IPS-15b (cell line): ENCODE results near the gene MCM5.

Experiments
- H3K27me3 ChIP-seq: one replicate; pipeline ENCODE4 v1.6.1; 2013; ENCODE audit warnings: low read length; ENCODE audit not compliant: control insufficient read depth, insufficient read depth
- H3K36me3 ChIP-seq: one replicate; pipeline ENCODE4 v1.6.1; 2013; ENCODE audit warnings: low read length; ENCODE audit not compliant: control insufficient read depth, insufficient read depth
- H3K4me1 ChIP-seq: one replicate; pipeline ENCODE4 v1.6.1; 2013; ENCODE audit warnings: mild to moderate bottlenecking, low read length; ENCODE audit not compliant: control insufficient read depth, insufficient read depth
- H3K4me3 ChIP-seq: one replicate; pipeline ENCODE4 v1.5.1; 2013; ENCODE audit warnings: low read depth, low read length
- H3K9ac ChIP-seq: one replicate; pipeline ENCODE4 v1.6.1; 2013; ENCODE audit warnings: low read depth, mild to moderate bottlenecking, low read length
- H3K9me3 ChIP-seq: one replicate; pipeline ENCODE4 v1.6.1; 2013; ENCODE audit warnings: mild to moderate bottlenecking, low read length; ENCODE audit not compliant: control insufficient read depth, insufficient read depth

MCM5 gene

DNA sequence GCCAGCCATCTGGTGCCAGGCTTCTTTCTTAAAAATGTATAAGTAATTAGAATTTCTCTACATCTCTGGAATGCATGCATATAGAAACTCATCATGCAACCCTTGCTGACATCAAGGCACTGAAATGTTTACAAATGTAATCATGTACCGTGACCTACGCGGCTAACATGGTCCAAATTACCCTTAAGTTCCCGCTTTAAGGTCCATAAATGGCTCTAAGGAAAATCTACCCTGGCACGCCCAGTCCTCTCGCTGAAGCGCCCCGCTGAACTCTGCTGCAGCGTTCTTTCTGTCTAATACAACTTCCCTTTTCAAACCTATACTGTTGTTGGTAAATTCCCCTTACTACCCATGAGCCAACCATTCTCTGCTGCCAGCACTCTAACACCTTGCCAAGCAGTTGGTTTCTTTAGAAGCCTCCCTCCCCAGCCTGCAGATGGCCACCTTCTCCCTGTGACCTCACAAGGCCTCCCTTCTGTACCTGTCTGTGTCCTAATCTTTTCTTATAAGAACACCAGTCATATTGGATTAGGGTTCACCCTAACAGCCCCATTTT lies 32.5 kb upstream of the MCM5 start:
- H3K9me3 ChIP-seq: no peaks in the 10 kb centered on the region
- no peak overlapping the region for H3K9ac ChIP-seq
- no peaks in the 10 kb centered on the region for H3K36me3 ChIP-seq
- peaks cover 8% of the 10 kb centered on the region for H3K4me1 ChIP-seq
- H3K4me3 ChIP-seq: no peak overlapping the region
- H3K27me3 ChIP-seq: no peaks in the 10 kb centered on the region

DNA sequence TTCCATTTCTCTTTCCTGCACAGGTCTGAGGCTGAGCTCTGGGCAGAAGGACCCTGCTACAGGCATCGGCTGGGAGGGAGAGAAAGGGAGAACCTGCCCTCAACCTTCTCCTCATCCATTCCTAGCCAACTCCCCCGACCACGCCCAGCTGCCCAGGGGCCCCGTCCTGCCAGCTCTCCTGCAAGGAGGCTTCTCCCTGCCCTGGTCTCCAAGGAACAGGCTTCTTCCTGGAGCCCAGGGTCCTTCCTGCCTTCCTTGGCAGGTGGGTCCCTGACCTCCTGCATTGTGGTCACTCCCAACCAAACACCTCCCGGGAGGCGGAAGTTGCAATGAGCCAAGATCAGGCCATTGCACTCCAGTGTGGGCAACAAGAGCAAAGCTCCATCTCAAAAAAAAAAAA lies 31.6 kb upstream of the MCM5 start:
- no peak overlapping the region for H3K9ac ChIP-seq
- H3K4me1 ChIP-seq: peaks cover 8% of the 10 kb centered on the region
- no peaks in the 10 kb centered on the region for H3K9me3 ChIP-seq
- H3K36me3 ChIP-seq: no peaks in the 10 kb centered on the region
- H3K27me3 ChIP-seq: no peaks in the 10 kb centered on the region
- no peak overlapping the region for H3K4me3 ChIP-seq

GRCh38 chr22:35369996-35370395 lies 29.9 kb upstream of the MCM5 start:
- Histone ChIP-seq H3K9me3 (no peaks in the 10 kb centered on the region), H3K36me3 (no peaks in the 10 kb centered on the region), H3K4me3 (no peak overlapping the region), H3K27me3 (no peaks in the 10 kb centered on the region), H3K4me1 (peaks cover 8% of the 10 kb centered on the region), H3K9ac (no peak overlapping the region)

DNA sequence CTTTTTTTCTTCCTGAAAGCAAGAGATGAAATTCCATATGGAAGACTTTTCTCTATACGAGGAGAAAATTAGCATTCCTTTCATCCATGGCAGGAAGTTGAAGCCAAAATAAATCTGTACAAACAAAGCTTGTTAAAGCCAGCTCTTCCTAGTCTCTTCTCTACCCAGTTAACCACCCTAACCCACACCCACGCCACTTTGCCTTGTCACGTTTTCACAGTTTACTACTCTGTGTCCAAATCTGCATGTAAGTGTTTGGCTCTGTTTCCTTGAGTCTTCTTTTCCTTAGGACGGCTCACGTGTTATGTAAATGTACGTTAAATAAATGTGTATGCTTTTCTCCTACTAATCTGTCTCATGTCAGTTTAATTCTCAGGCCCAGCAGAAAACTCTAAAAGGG lies 26.2 kb upstream of the MCM5 start:
- Histone ChIP-seq H3K9me3 (no peaks in the 10 kb centered on the region), H3K4me1 (peaks cover 26% of the 10 kb centered on the region), H3K27me3 (no peaks in the 10 kb centered on the region), H3K4me3 (no peak overlapping the region), H3K36me3 (no peaks in the 10 kb centered on the region), H3K9ac (no peak overlapping the region)

DNA sequence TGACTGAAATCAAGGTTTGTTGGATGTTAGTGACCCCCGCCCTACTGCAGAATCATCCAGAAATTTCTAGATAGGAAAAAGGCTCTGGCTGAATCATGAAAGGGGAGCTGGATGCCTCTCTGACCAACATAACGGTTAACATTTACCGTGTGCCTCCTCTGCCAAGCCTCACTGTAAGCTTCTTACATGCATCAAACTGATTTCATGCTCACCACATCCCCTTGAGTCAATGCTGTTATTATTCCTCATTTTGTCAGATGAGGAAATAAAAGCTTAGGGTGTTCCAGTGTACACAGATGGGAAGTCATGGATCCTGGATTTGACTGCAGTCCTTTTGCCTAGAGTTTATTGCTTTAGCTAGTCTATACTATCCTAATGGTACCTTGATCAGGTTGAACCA lies 24.9 kb upstream of the MCM5 start:
- Histone ChIP-seq H3K9me3 (no peaks in the 10 kb centered on the region), H3K4me3 (no peak overlapping the region), H3K36me3 (no peaks in the 10 kb centered on the region), H3K9ac (no peak overlapping the region), H3K4me1 (peaks cover 23% of the 10 kb centered on the region), H3K27me3 (no peaks in the 10 kb centered on the region)

GRCh38 chr22:35375526-35375925 lies 24.4 kb upstream of the MCM5 start:
- Histone ChIP-seq H3K9ac (no peak overlapping the region), H3K36me3 (no peaks in the 10 kb centered on the region), H3K27me3 (no peaks in the 10 kb centered on the region), H3K9me3 (no peaks in the 10 kb centered on the region), H3K4me3 (no peak overlapping the region), H3K4me1 (peaks cover 23% of the 10 kb centered on the region)

DNA sequence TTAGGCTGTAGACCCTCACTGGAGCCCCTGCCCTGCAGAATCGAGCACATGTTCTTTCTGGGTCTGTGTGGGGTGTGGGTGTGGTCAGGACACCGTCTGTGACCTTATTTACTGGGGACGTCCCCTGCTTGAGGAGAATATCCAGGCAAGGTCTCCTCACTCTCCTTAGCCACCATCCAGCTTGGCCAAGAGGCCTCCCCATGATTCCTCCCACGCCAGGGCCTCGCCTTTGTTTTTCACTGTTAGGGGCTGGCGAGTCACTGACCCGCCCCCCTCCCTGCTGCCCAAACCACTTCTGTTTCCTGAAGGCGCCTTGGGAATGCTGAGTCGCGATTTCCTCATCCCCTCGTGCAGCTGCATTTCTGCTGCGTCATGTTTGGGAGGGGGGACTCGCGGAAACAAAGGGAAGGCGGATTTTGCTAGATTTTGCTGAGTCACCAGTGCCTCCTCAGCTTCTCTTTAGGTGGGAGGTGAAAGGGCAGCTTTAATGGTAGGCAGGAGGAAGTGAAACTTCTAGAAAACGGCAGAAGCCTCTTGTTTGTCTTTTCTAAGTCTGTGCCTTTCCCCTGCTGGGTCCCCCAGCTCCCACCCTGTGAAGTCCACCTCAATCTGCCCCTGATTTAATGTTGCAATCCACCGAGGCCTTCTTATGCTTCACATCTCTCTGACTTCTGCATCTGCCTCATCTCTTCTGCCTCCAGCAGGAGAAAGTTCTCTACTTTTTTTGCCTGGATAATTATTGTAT lies 23.0 kb upstream of the MCM5 start:
- Histone ChIP-seq H3K27me3 (no peaks in the 10 kb centered on the region), H3K4me3 (peak overlapping the region; percentile 19), H3K9me3 (no peaks in the 10 kb centered on the region), H3K9ac (peak overlapping the region; percentile 60), H3K36me3 (no peaks in the 10 kb centered on the region), H3K4me1 (peaks cover 28% of the 10 kb centered on the region)

GRCh38 chr22:35377735-35378134 lies 22.2 kb upstream of the MCM5 start:
- Histone ChIP-seq H3K9ac (peak overlapping the region; percentile 57), H3K4me1 (peaks cover 26% of the 10 kb centered on the region), H3K27me3 (no peaks in the 10 kb centered on the region), H3K9me3 (no peaks in the 10 kb centered on the region), H3K36me3 (no peaks in the 10 kb centered on the region), H3K4me3 (no peak overlapping the region)

DNA sequence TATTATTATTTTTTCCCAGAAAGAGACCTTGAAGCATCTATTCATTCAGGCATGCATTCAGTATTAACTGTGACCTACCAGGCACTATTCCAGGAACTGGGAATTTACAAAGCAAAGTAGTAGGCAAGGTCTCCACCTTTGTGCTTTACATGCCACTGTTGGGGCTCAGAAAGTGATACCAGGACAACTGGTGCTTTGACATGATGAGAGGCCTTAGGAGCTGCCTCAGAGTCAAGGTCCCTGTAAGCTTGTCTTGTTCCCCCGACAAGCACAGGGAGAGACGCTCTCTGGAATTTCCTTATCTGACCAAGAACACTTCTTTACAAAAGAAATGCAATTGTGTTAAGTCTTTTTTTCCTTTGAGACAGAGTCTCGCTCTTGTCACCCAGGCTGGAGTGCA lies 21.3 kb upstream of the MCM5 start:
- no peak overlapping the region for H3K9ac ChIP-seq
- H3K9me3 ChIP-seq: no peaks in the 10 kb centered on the region
- H3K4me3 ChIP-seq: no peak overlapping the region
- H3K36me3 ChIP-seq: peaks cover 8% of the 10 kb centered on the region
- no peaks in the 10 kb centered on the region for H3K27me3 ChIP-seq
- H3K4me1 ChIP-seq: peaks cover 26% of the 10 kb centered on the region

DNA sequence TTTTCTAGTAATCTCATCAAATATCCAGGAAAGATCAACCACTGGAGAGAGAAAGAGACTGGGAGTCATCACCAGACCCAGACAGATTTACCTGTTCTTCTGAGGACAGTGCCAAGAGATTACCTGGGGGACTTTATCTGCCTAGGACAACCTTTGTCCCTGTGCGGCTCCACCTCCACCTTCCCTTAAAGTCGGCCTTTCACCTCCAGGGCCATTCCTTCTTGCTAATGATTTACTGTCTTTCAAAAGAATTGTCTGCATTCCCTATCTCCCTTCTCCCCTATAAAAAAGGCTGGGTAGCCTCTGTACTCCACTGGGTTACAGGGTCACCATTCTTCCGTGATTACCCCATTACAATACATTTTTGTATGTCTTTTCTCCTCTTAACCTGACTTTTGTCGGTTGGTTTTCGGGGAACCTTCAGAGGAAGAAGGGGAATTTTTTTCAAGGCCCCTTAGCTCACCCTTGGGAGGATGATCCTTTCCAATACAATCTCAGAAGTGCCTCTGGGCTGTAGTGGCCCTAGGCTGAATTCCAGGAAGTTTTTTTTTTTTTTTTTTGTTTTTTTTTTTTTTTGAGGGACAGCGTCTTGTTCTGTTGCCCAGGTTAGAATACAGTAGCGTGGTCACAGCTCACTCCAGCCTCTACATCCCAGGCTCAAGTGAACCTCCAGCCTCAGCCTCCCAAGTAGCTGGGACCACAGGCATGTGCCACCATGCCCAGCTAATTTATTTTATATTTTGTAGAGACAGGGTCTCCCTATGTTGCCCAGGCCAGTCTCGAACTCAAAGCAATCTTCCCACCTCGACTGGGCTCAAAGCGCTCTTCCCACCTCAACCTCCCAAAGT lies 20.6 kb upstream of the MCM5 start:
- Histone ChIP-seq H3K9me3 (no peaks in the 10 kb centered on the region), H3K9ac (no peak overlapping the region), H3K4me3 (no peak overlapping the region), H3K27me3 (no peaks in the 10 kb centered on the region), H3K36me3 (peaks cover 10% of the 10 kb centered on the region), H3K4me1 (peaks cover 26% of the 10 kb centered on the region)

GRCh38 chr22:35380013-35380412 lies 19.9 kb upstream of the MCM5 start:
- H3K4me3 ChIP-seq: no peak overlapping the region
- H3K27me3 ChIP-seq: no peaks in the 10 kb centered on the region
- peaks cover 26% of the 10 kb centered on the region for H3K4me1 ChIP-seq
- H3K36me3 ChIP-seq: peaks cover 10% of the 10 kb centered on the region
- no peak overlapping the region for H3K9ac ChIP-seq
- H3K9me3 ChIP-seq: no peaks in the 10 kb centered on the region
